HPDE6-E6E7 (cell line): ENCODE results near the gene TMEM223.
"Not testable (repeated sequence)": the region's sequence is repeated elsewhere in the genome, so short reads cannot be mapped to it uniquely, and the experiment has no call there.

ENCODE experiments used
- DNase-seq: peaks from one replicate; pipeline ENCODE4 v3.0.0; 2011; ENCODE audit warnings: missing footprints; ENCODE audit errors: extremely low spot score

TMEM223 gene

DNA sequence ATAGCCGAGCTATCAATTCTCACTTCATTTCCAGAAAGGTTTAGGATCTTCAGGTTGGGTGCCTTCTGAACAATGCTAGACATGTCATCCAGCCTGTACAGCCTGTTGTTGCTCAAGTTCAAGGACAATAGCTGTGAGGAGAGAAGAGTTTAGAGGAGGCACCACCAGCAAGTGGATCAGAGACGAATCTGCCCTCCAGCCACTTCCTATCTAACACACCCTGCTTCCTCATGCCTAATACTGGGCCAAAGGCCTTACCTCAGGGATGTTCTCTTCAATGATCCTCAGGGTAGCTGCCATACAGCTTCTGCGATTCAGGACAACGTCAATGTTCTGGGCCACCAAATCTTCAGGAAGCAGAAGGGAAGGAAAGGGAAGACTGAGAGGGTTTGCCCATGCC, 9.3 kb upstream of the TMEM223 start:
- DNase-seq: no peak

- DNase-seq: no peak
Observed at GRCh38 chr11:62799486-62799885, 7.7 kb upstream of the TMEM223 start.

GRCh38 chr11:62796281-62796680, 4.5 kb upstream of the TMEM223 start:
- DNase-seq: no peak

- DNase-seq: no peak
Observed at GRCh38 chr11:62794201-62794775, 2.5 kb upstream of the TMEM223 start.

DNA sequence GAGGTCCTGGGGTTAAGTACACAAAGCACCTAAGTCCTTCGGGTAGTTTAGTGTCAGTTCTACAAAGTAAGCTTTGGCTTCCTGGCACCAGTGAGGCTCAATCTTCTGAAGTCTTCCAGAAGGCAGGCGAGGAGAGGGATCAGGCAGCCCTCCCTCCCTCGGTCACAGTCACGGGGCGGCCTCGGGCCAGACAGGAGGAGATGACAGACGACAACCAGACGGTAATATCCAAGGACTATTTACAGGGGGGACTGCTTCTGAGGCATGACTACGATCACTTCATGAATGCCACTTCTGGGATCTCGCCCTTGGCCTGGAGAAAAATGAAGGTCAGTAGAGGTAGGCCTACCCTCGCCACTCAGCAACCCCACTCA, 383 bp upstream of the TMEM223 start:
- no peak for DNase-seq

- DNase-seq: no peak
Observed at GRCh38 chr11:62789576-62789975, 2.2 kb downstream of the TMEM223 start.

- DNase-seq: no peak
Observed at GRCh38 chr11:62788991-62789390, 2.8 kb downstream of the TMEM223 start.

- peak; percentile 89 for DNase-seq
Observed at GRCh38 chr11:62787005-62787759, 4.6 kb downstream of the TMEM223 start, which contains the start of gene TMEM179B. Gene TMEM179B (plus strand): TSS chr11:62787402. CDS start chr11:62787432, 30 bp downstream.

- DNase-seq: peak; percentile 84
Observed at GRCh38 chr11:62786318-62787004, 5.3 kb downstream of the TMEM223 start.

GRCh38 chr11:62782753-62783152, 9.1 kb downstream of the TMEM223 start:
- DNase-seq: no peak

- no peak for DNase-seq
Observed at GRCh38 chr11:62778441-62778840, 13.4 kb downstream of the TMEM223 start.

DNA sequence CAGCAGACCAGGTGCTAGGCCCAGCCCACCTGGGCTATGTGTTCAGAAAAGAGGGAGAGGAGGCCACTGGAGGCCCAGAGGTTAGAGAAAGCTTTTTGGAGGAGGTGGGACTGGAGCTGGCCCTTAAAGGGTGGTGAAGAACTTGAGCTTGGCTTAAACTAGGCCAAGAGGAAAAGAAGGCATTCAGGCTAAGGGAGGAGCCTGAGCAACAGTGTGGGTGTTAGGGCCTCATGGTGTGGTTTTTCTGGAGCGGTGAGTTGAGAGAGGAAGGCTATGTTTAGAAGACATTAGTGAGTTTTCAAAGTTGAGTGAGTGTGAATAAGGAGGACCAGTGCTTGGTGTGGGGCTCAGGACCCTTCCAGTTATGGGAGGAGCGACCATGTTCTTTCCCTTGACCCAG, 14.4 kb downstream of the TMEM223 start:
- no peak for DNase-seq

GRCh38 chr11:62775646-62776045, 16.2 kb downstream of the TMEM223 start:
- DNase-seq: no peak

DNA sequence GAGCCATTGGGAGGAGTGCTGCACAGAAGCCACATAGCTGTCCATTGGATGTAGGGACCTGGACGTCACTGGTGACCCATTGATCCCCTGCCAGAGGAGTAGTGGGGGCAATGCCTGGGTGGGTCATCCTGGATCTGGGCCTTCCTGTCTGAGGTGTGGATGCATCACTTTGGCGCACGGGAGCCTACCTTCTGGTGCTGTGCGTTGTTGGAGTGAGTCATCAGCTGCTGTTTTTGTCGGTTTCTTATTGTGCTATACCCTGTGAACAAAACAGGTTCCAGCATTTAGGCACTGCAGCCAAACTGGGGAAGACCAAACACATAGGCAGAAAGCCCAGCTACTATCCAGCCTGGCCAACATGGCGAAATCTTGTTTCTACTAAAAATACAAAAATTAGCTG, 17.4 kb downstream of the TMEM223 start:
- DNase-seq: no peak

GRCh38 chr11:62771144-62772021, 20.4 kb downstream of the TMEM223 start, which contains the start of gene TAF6L:
Gene TAF6L (plus strand): TSS chr11:62771396. CDS start chr11:62775784, 4,388 bp downstream.
- DNase-seq: peak; percentile 96

GRCh38 chr11:62770778-62771143, 21.0 kb downstream of the TMEM223 start:
- no peak for DNase-seq

- not testable (repeated sequence) for DNase-seq
Observed at GRCh38 chr11:62760867-62761227, 31.0 kb downstream of the TMEM223 start.

- DNase-seq: no peak
Observed at GRCh38 chr11:62757846-62758788, 33.7 kb downstream of the TMEM223 start.

DNA sequence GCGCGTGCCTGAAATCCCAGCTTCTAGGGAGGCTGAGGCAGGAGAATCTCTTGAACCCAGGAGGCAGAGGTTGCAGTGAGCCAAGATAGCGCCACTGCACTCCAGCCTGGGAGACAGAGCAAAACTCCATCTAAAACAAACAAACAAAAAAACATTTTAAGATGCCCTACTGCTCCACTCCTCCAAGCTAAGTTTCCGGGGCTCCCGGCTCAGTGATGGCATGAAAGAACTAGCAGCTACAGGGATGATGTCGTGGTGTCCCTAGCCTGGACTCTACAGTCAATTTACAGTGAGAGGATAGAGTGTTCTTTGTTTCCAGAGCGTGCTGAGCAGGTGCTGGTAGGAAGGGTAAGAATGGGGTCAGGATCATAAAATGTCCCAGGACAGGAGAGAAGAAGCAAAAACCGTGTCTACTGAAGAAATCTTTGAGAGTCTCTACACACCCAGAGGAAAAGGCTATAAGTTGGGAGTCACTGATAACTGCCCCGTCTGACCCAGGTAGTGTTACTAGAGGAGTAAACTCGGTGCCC, 36.7 kb downstream of the TMEM223 start:
- DNase-seq: no peak
